Measurements from ENCODE around the gene TMEM131L. TPM values are rescaled to one million over a fixed set of nuclear protein-coding genes. Genes with fewer than 3 reads are reported as not detected.

TMEM131L gene
- total RNA-seq, 1 donor from 2014 or later, result 60.2 TPM

- Mint-ChIP-seq H3K9me3 (ENCODE audit: unreplicated experiment) (no peaks in the 10 kb centered on the region), H3K4me1 (ENCODE audit: low read depth, unreplicated experiment) (peaks cover 21% of the 10 kb centered on the region), H3K27ac (ENCODE audit: unreplicated experiment) (no peak overlapping the region), H3K36me3 (ENCODE audit: unreplicated experiment) (peaks cover 7% of the 10 kb centered on the region), H3K27me3 (ENCODE audit: unreplicated experiment) (peaks cover 5% of the 10 kb centered on the region), H3K4me3 (ENCODE audit: unreplicated experiment) (no peak overlapping the region)
- no peak for TF ChIP-seq CTCF (IDR thresholded peaks at IDR 0.05; ENCODE audit: partially characterized antibody, unreplicated experiment)
- no peak for DNase-seq
These were observed 10.8 kb downstream of the TMEM131L start for GRCh38 chr4:153476829-153477574.

- Mint-ChIP-seq H3K27ac (ENCODE audit: unreplicated experiment) (no peak overlapping the region), H3K27me3 (ENCODE audit: unreplicated experiment) (peaks cover 4% of the 10 kb centered on the region), H3K4me1 (ENCODE audit: low read depth, unreplicated experiment) (peaks cover 24% of the 10 kb centered on the region), H3K36me3 (ENCODE audit: unreplicated experiment) (peaks cover 7% of the 10 kb centered on the region), H3K9me3 (ENCODE audit: unreplicated experiment) (no peaks in the 10 kb centered on the region), H3K4me3 (ENCODE audit: unreplicated experiment) (no peak overlapping the region)
- no peak for TF ChIP-seq CTCF (IDR thresholded peaks at IDR 0.05; ENCODE audit: partially characterized antibody, unreplicated experiment)
- DNase-seq, result no peak
These were observed 12.9 kb downstream of the TMEM131L start for GRCh38 chr4:153479101-153479500.

- peak overlapping the region; percentile 66 for H3K27ac Mint-ChIP-seq (ENCODE audit: unreplicated experiment)
- peaks cover 7% of the 10 kb centered on the region for H3K36me3 Mint-ChIP-seq (ENCODE audit: unreplicated experiment)
- TF ChIP-seq CTCF (IDR thresholded peaks at IDR 0.05; ENCODE audit: partially characterized antibody, unreplicated experiment), result no peak
- peaks cover 4% of the 10 kb centered on the region for H3K27me3 Mint-ChIP-seq (ENCODE audit: unreplicated experiment)
- no peaks in the 10 kb centered on the region for H3K9me3 Mint-ChIP-seq (ENCODE audit: unreplicated experiment)
- H3K4me3 Mint-ChIP-seq (ENCODE audit: unreplicated experiment), result no peak overlapping the region
- no peak for DNase-seq
- H3K4me1 Mint-ChIP-seq (ENCODE audit: low read depth, unreplicated experiment), result peaks cover 25% of the 10 kb centered on the region
These were observed 14.5 kb downstream of the TMEM131L start for GRCh38 chr4:153480704-153481103.

- peaks cover 28% of the 10 kb centered on the region for H3K4me1 Mint-ChIP-seq (ENCODE audit: low read depth, unreplicated experiment)
- no peaks in the 10 kb centered on the region for H3K9me3 Mint-ChIP-seq (ENCODE audit: unreplicated experiment)
- H3K4me3 Mint-ChIP-seq (ENCODE audit: unreplicated experiment), result no peak overlapping the region
- H3K36me3 Mint-ChIP-seq (ENCODE audit: unreplicated experiment), result peaks cover 7% of the 10 kb centered on the region
- peaks cover 4% of the 10 kb centered on the region for H3K27me3 Mint-ChIP-seq (ENCODE audit: unreplicated experiment)
- H3K27ac Mint-ChIP-seq (ENCODE audit: unreplicated experiment), result no peak overlapping the region
- no peak for TF ChIP-seq CTCF (IDR thresholded peaks at IDR 0.05; ENCODE audit: partially characterized antibody, unreplicated experiment)
- no peak for DNase-seq
These were observed 15.3 kb downstream of the TMEM131L start for GRCh38 chr4:153481478-153481877.
